Endothelial cell of umbilical vein (primary cell): ENCODE measurements around the gene BTBD10. TPM values are rescaled to one million over a fixed set of nuclear protein-coding genes. Genes with fewer than 3 reads are reported as not detected.

Experiments
- BruUV-seq: library from RNA; stranded (reverse); fragments of 400-500 nt; replicated peaks from 2 replicates; lab custom pipeline; 2021; lab: Mats Ljungman, UMichigan
- CTCF ChIA-PET: fragments of 300-600, 350-600 bp; sonication (Branson Sonifier 250); formaldehyde crosslinking; loops from one replicate; lab custom pipeline; 2021; ENCODE audit warnings: antibody characterized with exemption, inconsistent platforms; lab: Charles Lee
- POLR2A ChIA-PET: fragments of 300-600, 350-600 bp; sonication (Branson Sonifier 250); formaldehyde crosslinking; loops from one replicate; lab custom pipeline; 2021; ENCODE audit warnings: antibody characterized with exemption, inconsistent platforms; lab: Charles Lee
- DNase-seq: peaks from one replicate; pipeline ENCODE4 v3.0.0-alpha.2; 2011; ENCODE audit warnings: low read depth, low spot score
- FAIRE-seq: peaks from 2 replicates; lab custom pipeline; 2011; peaks lifted over from hg19 to GRCh38; lab: Jason Lieb, UNC
- H2AFZ ChIP-seq: 2 replicates; pipeline ENCODE4 v1.6.0; 2012; ENCODE audit warnings: low read depth, low read length, control low read depth, inconsistent platforms
- H3K27ac ChIP-seq: 2 replicates; pipeline ENCODE4 v1.5.1; 2011; ENCODE audit warnings: low read depth, mild to moderate bottlenecking, control low read depth, low read length, moderate library complexity; ENCODE audit not compliant: insufficient read depth
- H3K27me3 ChIP-seq, 2 experiments: 2 replicates each; pipeline versions ENCODE4 v1.6.0 to v1.6.1; 2011; ENCODE audit warnings: low read length in 2 of 2, mixed read lengths in 1 of 2; ENCODE audit not compliant: control insufficient read depth in 2 of 2, insufficient read depth in 2 of 2
- H3K36me3 ChIP-seq, 2 experiments: 2 replicates in 1 of 2; 3 replicates in 1 of 2; pipeline ENCODE4 v1.5.1; 2011; ENCODE audit warnings: low read length in 2 of 2, mild to moderate bottlenecking in 1 of 2, moderate library complexity in 1 of 2; ENCODE audit not compliant: control insufficient read depth in 2 of 2, insufficient read depth in 2 of 2; ENCODE audit errors: extremely low read depth in 1 of 2
- H3K4me1 ChIP-seq: 3 replicates; pipeline ENCODE4 v1.5.1; 2011; ENCODE audit warnings: mild to moderate bottlenecking, low read length; ENCODE audit not compliant: control insufficient read depth, insufficient read depth; ENCODE audit errors: extremely low read depth
- H3K4me2 ChIP-seq: 2 replicates; pipeline ENCODE4 v1.6.1; 2011; ENCODE audit warnings: low read length, control low read depth, mixed read lengths; ENCODE audit not compliant: insufficient read depth
- H3K4me3 ChIP-seq, 3 experiments: fragments of 200-600 bp in 1 of 3; sonication (generic), shearing (Covaris generic) in 1 of 3; replicated peaks in 1 of 3; 2 replicates each; pipeline ENCODE4 v1.5.1; 2011 to 2016; ENCODE audit warnings: control low read depth in 3 of 3, low read length in 3 of 3, mild to moderate bottlenecking in 2 of 3, inconsistent platforms in 1 of 3, low read depth in 1 of 3, moderate library complexity in 1 of 3; ENCODE audit not compliant: insufficient read depth in 1 of 3
- H3K79me2 ChIP-seq: 2 replicates; pipeline ENCODE4 v1.6.0; 2012; ENCODE audit warnings: low read length, inconsistent platforms; ENCODE audit not compliant: control insufficient read depth, insufficient read depth
- H3K9ac ChIP-seq: replicated peaks from 2 replicates; pipeline ENCODE3; 2011; ENCODE audit warnings: low read length, control low read depth; ENCODE audit not compliant: insufficient read depth; ENCODE audit errors: extremely low read depth
- H3K9me1 ChIP-seq: replicated peaks from 3 replicates; pipeline ENCODE4 v1.6.0; 2011; ENCODE audit warnings: mild to moderate bottlenecking, low read length; ENCODE audit not compliant: control insufficient read depth, insufficient read depth; ENCODE audit errors: extremely low read depth
- H3K9me3 ChIP-seq: replicated peaks from 2 replicates; pipeline ENCODE4 v1.5.1; 2012; ENCODE audit warnings: low read length, inconsistent platforms; ENCODE audit not compliant: control insufficient read depth, insufficient read depth
- H4K20me1 ChIP-seq: replicated peaks from 2 replicates; pipeline ENCODE3; 2011; ENCODE audit warnings: mild to moderate bottlenecking, low read length; ENCODE audit not compliant: control insufficient read depth, insufficient read depth; ENCODE audit errors: extremely low read depth
- EZH2 ChIP-seq: IDR thresholded peaks from 2 replicates; pipeline ENCODE4 v1.6.1; 2012; ENCODE audit warnings: borderline replicate concordance, low read depth, mild to moderate bottlenecking, moderate library complexity, low read length, inconsistent platforms; ENCODE audit not compliant: severe bottlenecking
- FOS ChIP-seq: IDR thresholded peaks from 2 replicates; pipeline ENCODE4 v1.6.1; 2011; ENCODE audit warnings: mild to moderate bottlenecking, low read length, moderate library complexity, borderline replicate concordance; ENCODE audit not compliant: insufficient read depth
- GATA2 ChIP-seq: IDR thresholded peaks from 2 replicates; pipeline ENCODE4 v1.7.0; 2011; ENCODE audit warnings: low read depth, mild to moderate bottlenecking, moderate library complexity, mixed read lengths, low read length; ENCODE audit not compliant: insufficient read length, insufficient read depth
- JUN ChIP-seq: IDR thresholded peaks from 2 replicates; pipeline ENCODE4 v1.6.1; 2011; ENCODE audit warnings: borderline replicate concordance, low read depth; ENCODE audit not compliant: insufficient read length, insufficient read depth
- MYC ChIP-seq: IDR thresholded peaks from one replicate; pipeline ENCODE4 v1.6.1; 2011; ENCODE audit warnings: mild to moderate bottlenecking, low read depth, low read length
- POLR2A ChIP-seq: IDR thresholded peaks from 2 replicates; pipeline ENCODE4 v1.6.1; 2012; ENCODE audit warnings: low read depth, mild to moderate bottlenecking, control low read depth, low read length
- POLR2AphosphoS5 ChIP-seq: IDR thresholded peaks from 2 replicates; pipeline ENCODE4 v1.6.1; 2012; ENCODE audit warnings: low read depth, mild to moderate bottlenecking, control low read depth, low read length, moderate library complexity; ENCODE audit not compliant: insufficient read depth
- dilution Hi-C: fragments of 300-500 bp; cut with MboI; formaldehyde crosslinking; loops from one replicate; pipeline ENCODE4 v1.15.0; 2019; ENCODE audit warnings: low sequenced_read_pairs; ENCODE audit not compliant: extremely low pct_ligation_motif_present
- intact Hi-C: fragments of 100-400 bp; cut with micrococcal nuclease; formaldehyde crosslinking; loops from one replicate; pipeline ENCODE4 v1.10.0; 2022
- polyA plus RNA-seq, 4 experiments: library from polyadenylated mRNA; depleted of rRNA in 3 of 4; stranded (reverse) in 3 of 4; unstranded in 1 of 4; fragments of >200 nt; gene quantifications; 2 replicates each; pipeline versions ENCODE4 v1.2.1 to v1.2.3, GENCODE V29; 2011 to 2012; ENCODE audit warnings: missing spikeins in 1 of 4
- total RNA-seq: library from RNA; stranded (reverse); gene quantifications from 2 replicates; pipeline ENCODE4 v1.2.3, GENCODE V29; 2021
- TF ChIP-seq, protein P1 (sequence below), 2 donors: IDR thresholded peaks; 1 replicate in 1 of 2; 2 replicates in 1 of 2; pipeline ENCODE4 v1.5.1; 2011; ENCODE audit warnings: low read length in 2 of 2, mild to moderate bottlenecking in 2 of 2, moderate library complexity in 2 of 2, control low read depth in 1 of 2, inconsistent platforms in 1 of 2, low read depth in 1 of 2; ENCODE audit not compliant: insufficient read depth in 1 of 2; ENCODE audit errors: extremely low read depth in 1 of 2
- TF ChIP-seq, protein P2 (sequence below): IDR thresholded peaks from 2 replicates; pipeline ENCODE4 v1.6.1; 2011; ENCODE audit not compliant: insufficient read depth, insufficient read length

The BTBD10 gene
- total and polyA plus RNA-seq, 2 donors (not counting 3 experiments of a cell fraction or from before 2014, with no cell fraction given) = 31.7 to 49.6 TPM

DNA sequence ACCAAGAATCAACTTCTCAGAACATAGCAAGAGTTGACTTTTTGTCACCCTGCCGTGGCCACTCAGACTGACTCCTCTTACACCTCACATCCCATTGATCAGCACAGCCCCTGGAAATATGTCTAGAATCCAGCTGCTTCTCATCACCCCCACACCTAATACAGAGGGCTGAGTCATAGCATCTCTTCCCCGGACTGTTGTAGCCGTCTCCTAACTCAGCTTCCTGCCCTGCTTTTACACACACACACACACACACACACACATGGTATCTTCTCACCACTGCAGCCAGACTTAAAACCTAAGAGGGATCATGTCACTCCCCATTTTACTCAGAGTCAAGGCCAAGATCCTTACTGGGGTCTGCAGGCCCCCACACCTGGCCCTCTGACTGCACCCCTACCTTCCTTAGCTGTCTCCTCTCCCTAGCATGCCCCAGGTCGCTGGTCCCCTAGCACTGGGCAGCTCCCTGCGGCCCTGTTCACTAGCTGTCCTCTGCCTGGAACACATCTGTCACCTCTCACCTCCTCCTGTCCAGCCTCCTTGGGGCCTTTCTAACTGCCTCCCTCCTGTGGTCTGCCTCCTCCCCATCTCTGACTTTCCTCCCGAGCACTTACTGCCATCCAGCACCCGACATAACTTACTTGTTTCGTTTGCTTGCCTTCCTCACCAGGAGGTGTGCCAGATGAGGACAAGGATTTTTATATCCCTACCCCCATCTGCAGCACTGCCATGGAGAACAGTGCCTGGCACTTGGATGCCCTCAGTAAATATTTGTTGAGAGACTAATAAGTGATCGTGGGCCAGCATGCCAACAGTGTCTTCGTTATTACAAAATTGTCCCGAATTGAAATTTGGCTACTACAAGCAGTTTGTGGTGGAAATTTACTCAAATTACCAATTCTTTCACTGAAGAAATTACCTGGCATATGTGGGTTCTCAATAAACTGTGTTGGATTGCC is 123.5 kb downstream of the BTBD10 start:
- intact Hi-C loops (loop anchor here (1.0 to 5.0 kb wide), 5 partner anchors 63 to 237 kb away; partner anchors contain the start of genes BMAL1 and BTBD10), dilution Hi-C loops (no loop called here)
- Histone ChIP-seq H3K4me1 (peaks cover 20% of the 10 kb centered on the region), H3K79me2 (no peaks in the 10 kb centered on the region), H3K9me1 (no peaks in the 10 kb centered on the region), H2AFZ (no peak overlapping the region), H3K9me3 (no peaks in the 10 kb centered on the region), H3K27me3 (no peaks in the 10 kb centered on the region), H3K4me3 (no peak overlapping the region), H3K27ac (peak overlapping the region; percentile 76), H3K4me2 (peak overlapping the region; percentile 71), H4K20me1 (no peaks in the 10 kb centered on the region), H3K9ac (no peak overlapping the region), H3K36me3 (no peaks in the 10 kb centered on the region)
- ChIA-PET POLR2A (interaction anchor here (0.7 kb wide), 1 partner anchor 17 kb away, joined by 3 read pairs; no protein-coding TSS in a partner anchor), CTCF (interaction anchor here (0.6 to 8.2 kb wide), 14 partner anchors 11 to 375 kb away, joined by 3 to 136 read pairs (median 4); no protein-coding TSS in a partner anchor)
- FAIRE-seq (peak; percentile 89), DNase-seq (peak; percentile 80)
- BruUV-seq = no TSS peak
- TF ChIP-seq POLR2A (no peak), POLR2AphosphoS5 (no peak), FOS (peak; percentile 91), GATA2 (no peak), EZH2 (no peak), MYC (no peak), JUN (peak; percentile 56)
- TF ChIP-seq, protein P1, sequence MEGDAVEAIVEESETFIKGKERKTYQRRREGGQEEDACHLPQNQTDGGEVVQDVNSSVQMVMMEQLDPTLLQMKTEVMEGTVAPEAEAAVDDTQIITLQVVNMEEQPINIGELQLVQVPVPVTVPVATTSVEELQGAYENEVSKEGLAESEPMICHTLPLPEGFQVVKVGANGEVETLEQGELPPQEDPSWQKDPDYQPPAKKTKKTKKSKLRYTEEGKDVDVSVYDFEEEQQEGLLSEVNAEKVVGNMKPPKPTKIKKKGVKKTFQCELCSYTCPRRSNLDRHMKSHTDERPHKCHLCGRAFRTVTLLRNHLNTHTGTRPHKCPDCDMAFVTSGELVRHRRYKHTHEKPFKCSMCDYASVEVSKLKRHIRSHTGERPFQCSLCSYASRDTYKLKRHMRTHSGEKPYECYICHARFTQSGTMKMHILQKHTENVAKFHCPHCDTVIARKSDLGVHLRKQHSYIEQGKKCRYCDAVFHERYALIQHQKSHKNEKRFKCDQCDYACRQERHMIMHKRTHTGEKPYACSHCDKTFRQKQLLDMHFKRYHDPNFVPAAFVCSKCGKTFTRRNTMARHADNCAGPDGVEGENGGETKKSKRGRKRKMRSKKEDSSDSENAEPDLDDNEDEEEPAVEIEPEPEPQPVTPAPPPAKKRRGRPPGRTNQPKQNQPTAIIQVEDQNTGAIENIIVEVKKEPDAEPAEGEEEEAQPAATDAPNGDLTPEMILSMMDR (IDR thresholded peaks at IDR 0.05; ENCODE audit: extremely low read depth in 1 of 2, insufficient read depth in 1 of 2, low read depth in 1 of 2, low read length in 2 of 2) = no peak
- TF ChIP-seq, protein P2, sequence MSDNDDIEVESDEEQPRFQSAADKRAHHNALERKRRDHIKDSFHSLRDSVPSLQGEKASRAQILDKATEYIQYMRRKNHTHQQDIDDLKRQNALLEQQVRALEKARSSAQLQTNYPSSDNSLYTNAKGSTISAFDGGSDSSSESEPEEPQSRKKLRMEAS = no peak
